SK-MEL-5 (cell line): ENCODE data around the gene CLRN2. TPM values are rescaled to one million over a fixed set of nuclear protein-coding genes. Genes with fewer than 3 reads are reported as not detected.

ENCODE experiments used
- DNase-seq: peaks from one replicate; pipeline ENCODE4 v3.0.0-alpha.2; 2016; ENCODE audit warnings: low read depth, low spot score
- in situ Hi-C: cut with HindIII; loops from 2 replicates; pipeline ENCODE4 v1.10.0; 2016; ENCODE audit warnings: low sequenced_read_pairs, high pct_unique_total_duplicates, low pct_unique_long_range_greater_than_20kb
- total RNA-seq: library from RNA; depleted of rRNA; stranded (reverse); fragments of >200 nt; shearing (Covaris generic); gene quantifications from 2 replicates; pipeline ENCODE4 v1.2.3, GENCODE V29; 2014

CLRN2 gene
- total RNA-seq, 1 experiment from 2014 or later = not detected

GRCh38 chr4:17494258-17495190 lies 20.4 kb upstream of the CLRN2 start:
- peak; percentile 94 for DNase-seq
- in situ Hi-C loops = no loop called here

GRCh38 chr4:17497890-17498523 lies 17.0 kb upstream of the CLRN2 start:
- no peak for DNase-seq
- in situ Hi-C loops = no loop called here

- in situ Hi-C loops = no loop called here
- no peak for DNase-seq
Observed at GRCh38 chr4:17500574-17500973, 14.4 kb upstream of the CLRN2 start.

- no peak for DNase-seq
- in situ Hi-C loops = no loop called here
Observed at GRCh38 chr4:17502756-17503155, 12.2 kb upstream of the CLRN2 start.

DNA sequence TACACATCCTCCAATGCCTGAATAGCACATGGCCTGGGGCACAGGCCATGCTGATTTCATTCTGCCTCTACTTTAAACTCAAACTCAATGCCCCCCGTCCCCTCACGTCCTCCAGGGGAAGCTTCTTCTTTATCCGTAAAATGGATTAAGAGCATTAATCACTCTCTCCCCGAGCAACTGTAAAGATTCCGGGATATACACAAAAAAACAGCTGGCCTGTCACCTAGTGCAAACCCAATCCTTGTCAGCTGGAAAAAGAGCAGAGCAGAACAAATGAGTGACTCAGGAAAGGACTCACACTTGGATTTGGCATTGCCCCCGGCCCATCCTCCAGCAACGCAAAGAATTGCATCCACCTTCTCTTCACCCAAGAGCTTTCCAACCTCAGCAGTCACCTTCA lies 10.9 kb upstream of the CLRN2 start:
- no peak for DNase-seq
- in situ Hi-C loops = no loop called here

DNA sequence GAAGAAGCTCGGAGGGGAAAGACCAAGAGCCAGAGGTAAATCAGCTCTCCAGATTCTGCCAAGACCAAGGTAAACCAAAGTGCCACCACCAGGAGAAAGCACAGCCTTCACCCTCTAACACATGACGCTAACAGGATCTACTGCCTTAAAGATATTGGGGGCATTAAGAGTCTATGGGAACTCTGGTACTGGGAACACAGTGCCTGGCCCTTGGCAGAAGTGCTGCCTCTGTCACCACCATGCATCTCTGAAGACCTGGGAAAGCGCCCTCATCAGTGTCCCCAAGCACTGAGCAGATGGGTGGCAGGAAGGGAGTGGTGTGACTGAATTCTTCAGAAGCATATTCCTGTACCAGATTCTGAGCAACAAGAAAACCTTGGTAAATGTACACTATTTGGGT lies 4.4 kb upstream of the CLRN2 start:
- in situ Hi-C loops = no loop called here
- DNase-seq = no peak

GRCh38 chr4:17511051-17511450 lies 3.9 kb upstream of the CLRN2 start:
- no peak for DNase-seq
- in situ Hi-C loops = no loop called here

- peak; percentile 40 for DNase-seq
Observed at GRCh38 chr4:17511509-17511949, 3.4 kb upstream of the CLRN2 start.

DNA sequence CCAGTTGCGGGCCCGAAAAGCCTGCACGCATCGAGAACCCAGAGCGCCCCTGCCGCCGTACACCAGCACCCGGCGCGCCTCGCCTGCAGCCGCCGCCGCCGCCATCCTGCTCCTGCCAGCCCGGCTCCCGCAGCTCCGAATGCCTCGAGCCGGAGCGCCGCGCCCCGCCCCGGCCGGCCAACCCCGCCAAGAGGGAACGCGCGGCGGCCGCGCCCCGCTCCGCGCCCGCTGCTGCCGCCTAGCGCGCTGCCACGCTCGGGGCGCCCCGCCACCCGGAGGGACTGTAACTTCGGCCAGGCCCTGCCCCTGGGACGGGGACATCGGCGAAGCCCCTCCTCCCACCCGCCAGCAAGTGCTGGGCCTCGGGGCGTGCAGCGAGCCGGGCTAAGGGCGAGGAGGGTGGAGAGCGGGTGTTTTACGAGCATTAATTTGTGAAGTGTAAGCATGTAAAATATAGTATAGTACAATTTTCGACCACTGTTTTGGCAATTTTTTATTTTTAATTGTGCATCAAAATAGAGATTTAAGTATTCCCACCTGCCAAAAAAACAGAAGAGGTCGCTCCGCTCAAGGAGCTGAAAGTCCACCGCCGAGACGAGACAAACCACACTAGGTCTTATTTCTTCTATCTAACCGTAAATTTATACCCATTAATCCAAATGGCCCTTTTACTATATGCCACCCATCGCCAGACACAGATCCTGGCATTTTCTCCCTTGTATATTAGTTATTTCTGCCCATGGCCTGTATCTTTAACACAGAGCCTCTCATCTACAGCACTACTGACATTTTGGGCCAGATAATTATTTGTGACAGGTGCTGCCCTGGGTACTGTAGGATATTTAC lies 2.8 kb upstream of the CLRN2 start, which contains the start of gene QDPR:
TSS of gene QDPR (minus strand) at position 141 of the 846 bp plus-strand sequence. CDS start at position 105, 36 bp downstream.
- in situ Hi-C loops = no loop called here
- DNase-seq = peak; percentile 65

More at GRCh38 chr4:17511509-17511949, 3.4 kb upstream of the CLRN2 start:
- in situ Hi-C loops = no loop called here

GRCh38 chr4:17512973-17513665 lies 1.8 kb upstream of the CLRN2 start:
- in situ Hi-C loops = no loop called here

GRCh38 chr4:17515445-17516407 lies 761 bp downstream of the CLRN2 start:
- no peak for DNase-seq
- in situ Hi-C loops = no loop called here

More at GRCh38 chr4:17512973-17513665, 1.8 kb upstream of the CLRN2 start:
- DNase-seq = no peak

GRCh38 chr4:17516980-17517379 lies 2.0 kb downstream of the CLRN2 start:
- in situ Hi-C loops = no loop called here
- no peak for DNase-seq

DNA sequence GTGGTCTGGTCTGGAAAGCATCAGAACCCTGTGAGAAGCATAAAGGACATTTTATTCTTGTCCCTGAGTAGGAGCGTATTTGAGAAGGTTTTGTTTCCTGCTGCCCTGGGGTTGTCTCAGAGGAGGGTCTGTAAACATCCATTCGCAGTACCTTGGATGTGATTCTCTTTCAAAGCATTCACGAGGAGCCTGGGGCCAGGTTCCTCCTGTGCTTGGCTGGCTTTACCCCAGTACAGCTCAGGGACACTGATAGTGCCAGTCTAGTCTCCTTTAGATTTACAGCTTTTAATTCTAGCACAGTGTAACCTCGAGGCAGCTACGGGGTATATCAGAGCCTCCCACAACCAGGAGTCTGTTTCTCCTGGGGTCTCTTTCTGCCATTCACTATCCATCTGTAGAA lies 2.7 kb downstream of the CLRN2 start:
- peak; percentile 11 for DNase-seq
- in situ Hi-C loops = no loop called here

DNA sequence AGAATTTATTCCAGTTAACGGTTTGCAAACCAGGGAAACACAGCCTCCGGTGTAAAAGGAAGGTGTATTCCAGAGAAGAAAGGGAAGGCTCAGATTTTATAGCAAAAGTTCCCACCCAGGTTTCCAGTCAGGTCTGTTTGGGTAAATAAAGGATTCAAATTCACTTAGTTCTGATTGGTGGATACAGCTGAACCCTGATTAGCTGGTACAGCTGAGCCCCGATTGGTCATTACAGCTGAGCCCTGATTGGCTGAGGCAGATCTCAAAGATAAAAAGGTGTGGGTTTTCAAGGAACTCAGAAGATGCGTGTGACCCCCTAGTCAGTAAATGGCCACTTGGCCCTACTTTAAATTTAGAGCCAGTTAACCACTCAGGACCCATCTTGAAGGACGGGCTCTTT lies 6.6 kb downstream of the CLRN2 start:
- in situ Hi-C loops = no loop called here
- no peak for DNase-seq

DNA sequence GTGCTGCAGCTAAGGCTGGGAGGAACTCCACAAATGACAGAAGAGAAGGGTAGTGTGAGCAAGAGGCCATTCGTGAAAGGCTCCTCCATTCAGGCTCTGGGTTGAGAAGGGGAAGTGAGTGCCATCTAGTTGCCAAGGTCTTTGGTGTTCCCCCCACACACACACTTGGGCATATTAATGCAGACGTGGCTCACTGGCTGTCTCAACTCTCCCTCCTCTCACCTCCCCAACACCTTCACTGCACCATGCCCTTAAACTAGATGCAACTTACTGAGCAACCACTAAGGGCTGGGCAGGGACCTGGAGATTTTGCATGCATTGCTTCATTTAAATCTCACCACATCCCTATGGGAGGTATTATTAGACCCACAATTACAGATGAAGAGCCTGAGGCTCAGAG lies 8.7 kb downstream of the CLRN2 start:
- in situ Hi-C loops = no loop called here
- DNase-seq = no peak

DNA sequence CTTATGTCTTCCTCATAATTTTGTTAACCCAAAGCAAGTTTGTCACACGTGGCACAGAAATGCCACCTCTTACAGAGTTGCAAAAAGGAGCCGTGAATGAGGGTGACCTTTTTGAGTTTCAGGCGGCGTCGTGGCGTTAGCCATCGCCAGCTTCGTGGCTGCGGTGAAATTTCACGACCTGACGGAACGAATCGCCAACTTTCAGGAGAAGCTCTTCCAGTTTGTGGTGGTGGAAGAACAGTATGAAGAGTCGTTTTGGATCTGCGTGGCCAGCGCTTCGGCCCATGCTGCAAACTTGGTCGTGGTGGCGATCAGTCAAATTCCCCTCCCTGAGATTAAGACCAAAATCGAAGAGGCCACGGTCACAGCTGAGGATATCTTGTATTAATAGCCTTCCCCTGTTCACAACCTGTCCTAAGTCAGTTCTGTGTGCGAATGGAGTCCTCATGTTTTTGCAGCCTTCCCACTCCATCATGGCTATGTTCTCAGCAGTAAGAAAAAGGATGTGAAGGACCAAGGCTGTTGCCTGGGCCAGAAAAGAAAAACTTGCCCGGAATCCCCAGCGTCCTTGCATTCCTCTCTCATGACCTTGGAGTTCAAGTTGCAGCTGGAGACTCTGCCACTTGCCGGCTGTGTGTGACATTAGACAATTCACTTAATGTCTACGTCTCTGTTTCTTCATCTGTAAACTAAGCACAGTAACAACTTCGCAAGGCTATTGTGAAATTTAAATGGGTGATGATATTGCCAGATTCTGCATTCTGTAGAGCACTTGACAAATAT lies 11.9 kb downstream of the CLRN2 start:
- no peak for DNase-seq
- in situ Hi-C loops = no loop called here
